Calu3 (cell line): Measurements from ENCODE around the gene MAEA. TPM values are rescaled to one million over a fixed set of nuclear protein-coding genes. Genes with fewer than 3 reads are reported as not detected.

ENCODE experiments used
- BruUV-seq: library from RNA; stranded (reverse); fragments of 400-500 nt; replicated peaks from 2 replicates; lab custom pipeline; 2021; lab: Mats Ljungman, UMichigan
- CTCF ChIA-PET: fragments of 300-600 bp; sonication (Branson Sonifier 250); formaldehyde crosslinking; loops from one replicate; lab custom pipeline; 2022; ENCODE audit warnings: antibody characterized with exemption; lab: Charles Lee
- DNase-seq: peaks from one replicate; pipeline ENCODE4 v3.0.0; 2022
- H3K27ac Mint-ChIP-seq: one replicate; pipeline ENCODE4 v1.8.0; 2022; ENCODE audit warnings: mixed read lengths; ENCODE audit not compliant: unreplicated experiment
- H3K27me3 Mint-ChIP-seq: one replicate; pipeline ENCODE4 v1.8.0; 2022; ENCODE audit warnings: mixed read lengths; ENCODE audit not compliant: unreplicated experiment
- H3K36me3 Mint-ChIP-seq: one replicate; pipeline ENCODE4 v1.8.0; 2022; ENCODE audit warnings: mild to moderate bottlenecking, moderate library complexity, mixed read lengths; ENCODE audit not compliant: insufficient read depth, unreplicated experiment
- H3K4me1 Mint-ChIP-seq: one replicate; pipeline ENCODE4 v1.8.0; 2022; ENCODE audit warnings: mild to moderate bottlenecking, low read depth, mixed read lengths; ENCODE audit not compliant: unreplicated experiment
- H3K4me3 Mint-ChIP-seq: one replicate; pipeline ENCODE4 v1.8.0; 2022; ENCODE audit warnings: mild to moderate bottlenecking, low read depth, moderate library complexity, mixed read lengths; ENCODE audit not compliant: unreplicated experiment
- H3K9me3 Mint-ChIP-seq: one replicate; pipeline ENCODE4 v1.8.0; 2022; ENCODE audit warnings: low read depth, mixed read lengths; ENCODE audit not compliant: unreplicated experiment
- intact Hi-C: fragments of 100-400 bp; cut with micrococcal nuclease; formaldehyde crosslinking; loops from one replicate; pipeline ENCODE4 v1.10.0; 2022; ENCODE audit not compliant: unreplicated experiment
- total RNA-seq: library from RNA; stranded (reverse); gene quantifications from 2 replicates; pipeline ENCODE4 v1.2.3, GENCODE V29; 2022
- TF ChIP-seq, protein P1 (sequence below): fragments of 200-600 bp; IDR thresholded peaks from one replicate; pipeline ENCODE4 v1.8.0; 2022; ENCODE audit warnings: antibody characterized with exemption; ENCODE audit not compliant: unreplicated experiment

MAEA gene
- total RNA-seq, 1 experiment from 2014 or later: 59.0 TPM

DNA sequence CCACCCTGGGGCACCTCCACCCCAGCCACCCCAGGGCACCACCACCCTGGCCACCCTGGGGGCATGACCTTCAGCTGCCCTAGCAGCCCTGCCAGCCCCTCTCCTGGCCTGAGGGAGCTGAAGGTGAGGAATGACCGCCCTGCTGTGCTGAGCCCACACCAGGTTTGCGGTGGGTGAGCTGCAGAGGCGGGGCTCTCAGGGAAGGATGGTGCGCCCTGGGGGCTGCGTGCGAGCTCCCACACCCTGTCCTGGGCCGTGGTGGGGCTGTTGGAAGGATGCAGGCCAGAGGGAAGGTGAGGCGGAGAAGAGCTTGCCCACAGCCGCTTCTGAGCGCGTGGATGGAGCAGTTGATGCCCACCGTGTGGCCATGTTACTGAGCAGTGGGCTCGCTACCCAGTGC, 75.1 kb downstream of the MAEA start:
- H3K9me3 Mint-ChIP-seq: no peaks in the 10 kb centered on the region
- no peaks in the 10 kb centered on the region for H3K36me3 Mint-ChIP-seq
- TF ChIP-seq, protein P1, sequence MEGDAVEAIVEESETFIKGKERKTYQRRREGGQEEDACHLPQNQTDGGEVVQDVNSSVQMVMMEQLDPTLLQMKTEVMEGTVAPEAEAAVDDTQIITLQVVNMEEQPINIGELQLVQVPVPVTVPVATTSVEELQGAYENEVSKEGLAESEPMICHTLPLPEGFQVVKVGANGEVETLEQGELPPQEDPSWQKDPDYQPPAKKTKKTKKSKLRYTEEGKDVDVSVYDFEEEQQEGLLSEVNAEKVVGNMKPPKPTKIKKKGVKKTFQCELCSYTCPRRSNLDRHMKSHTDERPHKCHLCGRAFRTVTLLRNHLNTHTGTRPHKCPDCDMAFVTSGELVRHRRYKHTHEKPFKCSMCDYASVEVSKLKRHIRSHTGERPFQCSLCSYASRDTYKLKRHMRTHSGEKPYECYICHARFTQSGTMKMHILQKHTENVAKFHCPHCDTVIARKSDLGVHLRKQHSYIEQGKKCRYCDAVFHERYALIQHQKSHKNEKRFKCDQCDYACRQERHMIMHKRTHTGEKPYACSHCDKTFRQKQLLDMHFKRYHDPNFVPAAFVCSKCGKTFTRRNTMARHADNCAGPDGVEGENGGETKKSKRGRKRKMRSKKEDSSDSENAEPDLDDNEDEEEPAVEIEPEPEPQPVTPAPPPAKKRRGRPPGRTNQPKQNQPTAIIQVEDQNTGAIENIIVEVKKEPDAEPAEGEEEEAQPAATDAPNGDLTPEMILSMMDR: no peak
- H3K4me3 Mint-ChIP-seq: no peak overlapping the region
- DNase-seq: no peak
- no peaks in the 10 kb centered on the region for H3K4me1 Mint-ChIP-seq
- intact Hi-C loops: no loop called here
- CTCF ChIA-PET: no interaction called here
- H3K27ac Mint-ChIP-seq: no peak overlapping the region
- no peaks in the 10 kb centered on the region for H3K27me3 Mint-ChIP-seq
- no TSS peak for BruUV-seq

DNA sequence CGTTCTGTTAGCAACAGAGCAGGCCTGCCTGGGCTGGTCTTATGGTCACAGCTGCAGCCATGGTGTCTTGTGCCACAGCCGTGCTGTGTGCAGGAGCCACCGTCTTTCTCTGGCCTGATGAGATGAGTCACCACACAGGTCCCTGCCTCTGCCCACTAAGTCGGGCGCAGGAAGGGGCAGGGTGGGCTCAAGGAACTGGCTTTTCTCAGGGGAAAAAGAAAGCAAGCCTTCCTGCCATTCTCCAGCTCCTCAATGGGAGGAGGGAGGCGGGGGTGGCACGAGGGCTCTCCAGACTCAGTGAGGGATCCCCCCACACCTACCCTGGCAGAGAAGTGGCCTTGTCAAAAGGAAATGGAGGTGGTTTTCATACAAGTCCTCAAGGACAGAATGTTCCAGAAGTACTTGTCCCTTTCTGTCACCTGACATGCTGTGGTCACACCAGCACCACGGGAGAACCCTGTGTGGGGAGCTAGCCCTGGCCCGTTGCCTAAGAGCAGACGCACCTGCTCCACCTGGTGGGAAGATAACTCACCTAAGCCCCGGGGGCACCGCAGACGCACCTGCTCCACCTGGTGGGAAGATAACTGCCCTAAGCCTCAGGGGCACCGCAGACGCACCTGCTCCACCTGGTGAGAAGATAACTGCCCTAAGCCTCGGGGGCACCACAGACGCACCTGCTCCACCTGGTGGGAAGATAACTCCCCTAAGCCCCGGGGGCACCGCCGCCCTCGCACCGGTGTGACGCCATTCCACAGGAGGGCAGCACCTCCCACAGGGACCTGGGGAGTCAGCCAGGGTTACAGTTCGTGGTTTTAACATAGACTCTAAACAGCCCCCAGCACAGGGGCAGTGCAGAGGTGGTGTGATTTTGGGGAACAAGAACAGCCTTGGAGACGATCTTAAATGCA, 75.8 kb downstream of the MAEA start:
- H3K27ac Mint-ChIP-seq: no peak overlapping the region
- no peaks in the 10 kb centered on the region for H3K4me1 Mint-ChIP-seq
- CTCF ChIA-PET: no interaction called here
- TF ChIP-seq, protein P1: no peak
- no peaks in the 10 kb centered on the region for H3K36me3 Mint-ChIP-seq
- intact Hi-C loops: no loop called here
- no peak overlapping the region for H3K4me3 Mint-ChIP-seq
- H3K9me3 Mint-ChIP-seq: no peaks in the 10 kb centered on the region
- no peaks in the 10 kb centered on the region for H3K27me3 Mint-ChIP-seq
- BruUV-seq: no TSS peak
- no peak for DNase-seq

DNA sequence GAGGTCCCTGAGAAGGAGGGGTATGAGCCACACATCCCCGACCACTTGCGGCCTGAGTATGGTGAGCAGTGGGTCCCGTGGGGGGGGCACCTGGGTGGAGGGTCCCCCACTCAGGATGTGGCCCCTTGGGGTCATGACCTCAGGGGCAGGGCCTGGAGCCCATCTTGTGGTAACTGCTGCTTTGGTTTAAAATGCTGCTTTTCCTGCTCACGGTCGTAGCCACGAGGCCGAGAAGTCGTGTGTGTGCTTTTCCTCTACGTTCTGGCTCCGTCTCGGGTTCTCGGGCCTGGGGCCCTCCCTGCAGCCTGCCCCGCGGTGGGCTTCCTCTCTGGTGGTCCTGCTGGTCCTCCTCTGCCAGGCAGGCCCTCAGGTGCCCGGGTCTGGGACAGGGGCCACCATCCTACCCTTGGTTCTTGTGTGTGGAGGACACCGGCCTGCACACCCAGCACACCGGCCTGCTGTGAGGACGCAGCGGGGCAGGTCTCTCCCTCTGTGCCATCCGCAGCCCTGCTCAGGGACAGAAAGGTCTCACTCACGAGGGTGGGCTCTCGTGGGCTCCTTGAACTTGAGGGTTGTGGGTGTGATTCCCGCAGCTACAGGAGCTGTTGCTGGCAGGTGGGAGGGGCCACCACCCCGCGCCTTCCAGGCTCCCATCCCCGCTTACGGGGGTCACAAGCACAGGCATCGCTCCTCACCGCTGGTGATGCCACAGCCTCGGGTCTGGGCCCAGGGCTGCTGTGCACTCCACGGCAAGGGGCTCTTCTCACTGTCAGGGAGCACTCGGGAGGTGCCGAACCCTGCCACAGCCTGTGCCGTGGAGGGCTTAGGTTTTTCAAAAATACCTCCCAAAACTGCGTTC, 76.9 kb downstream of the MAEA start:
- Mint-ChIP-seq H3K4me3 (no peak overlapping the region), H3K27ac (no peak overlapping the region), H3K4me1 (no peaks in the 10 kb centered on the region), H3K9me3 (no peaks in the 10 kb centered on the region), H3K27me3 (no peaks in the 10 kb centered on the region), H3K36me3 (no peaks in the 10 kb centered on the region)
- CTCF ChIA-PET: interaction anchor here (0.5 kb wide), 1 partner anchor 38 kb away, joined by 4 read pairs; no protein-coding TSS in a partner anchor
- DNase-seq: no peak
- TF ChIP-seq, protein P1: no peak
- intact Hi-C loops: no loop called here
- no TSS peak for BruUV-seq

DNA sequence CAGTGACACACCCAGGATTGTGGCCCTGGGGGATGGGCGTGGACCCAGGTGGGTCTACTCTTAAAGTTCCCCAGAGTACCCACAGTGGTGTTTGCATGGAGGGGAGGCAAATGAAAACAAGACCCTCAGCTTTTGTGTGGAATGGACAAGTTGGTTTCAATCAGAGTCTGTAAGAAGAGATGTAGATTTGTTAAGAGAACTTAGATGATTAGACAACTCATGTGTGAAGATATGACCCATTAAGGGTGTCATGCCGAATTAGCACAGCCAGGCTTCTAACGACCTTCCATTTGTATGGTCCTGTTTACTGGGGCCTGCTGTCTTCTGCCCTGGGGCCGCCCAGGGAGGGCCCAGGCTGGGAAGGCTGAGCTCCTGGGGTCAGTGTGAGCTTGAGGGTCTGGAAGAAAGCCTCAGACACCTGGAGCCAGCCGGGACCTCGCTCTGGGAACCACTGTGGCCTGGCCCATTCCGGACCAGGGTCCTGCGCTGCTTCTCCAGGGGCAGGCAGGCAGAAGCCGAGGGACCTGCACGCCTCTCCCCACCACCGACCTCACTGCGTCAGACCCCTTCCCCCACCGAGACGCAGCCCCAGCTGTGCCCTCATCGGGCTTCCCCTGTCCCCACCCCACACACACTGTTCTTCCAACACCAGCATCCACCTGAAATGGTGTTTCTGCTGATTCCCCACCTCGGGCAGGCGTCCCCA, 77.7 kb downstream of the MAEA start:
- TF ChIP-seq, protein P1: no peak
- H3K36me3 Mint-ChIP-seq: no peaks in the 10 kb centered on the region
- no peaks in the 10 kb centered on the region for H3K27me3 Mint-ChIP-seq
- H3K4me3 Mint-ChIP-seq: no peak overlapping the region
- BruUV-seq: no TSS peak
- intact Hi-C loops: no loop called here
- no peak for DNase-seq
- H3K9me3 Mint-ChIP-seq: no peaks in the 10 kb centered on the region
- H3K4me1 Mint-ChIP-seq: no peaks in the 10 kb centered on the region
- H3K27ac Mint-ChIP-seq: no peak overlapping the region
- CTCF ChIA-PET: no interaction called here
